H1 (cell line): Measurements from ENCODE around the gene FAM200B. TPM values are rescaled to one million over a fixed set of nuclear protein-coding genes. Genes with fewer than 3 reads are reported as not detected.

Experiments
- GTF2F1 ChIP-seq: IDR thresholded peaks from 2 replicates; pipeline ENCODE4 v1.6.1; 2012; ENCODE audit warnings: low read depth, low read length, improper control_type of control experiment, borderline replicate concordance
- JUN ChIP-seq: IDR thresholded peaks from 2 replicates; pipeline ENCODE4 v1.6.1; 2011; ENCODE audit warnings: low read depth, mild to moderate bottlenecking, improper control_type of control experiment, low read length
- RBBP5 ChIP-seq: IDR thresholded peaks from 2 replicates; pipeline ENCODE4 v1.7.1; 2012; ENCODE audit warnings: low read depth, mild to moderate bottlenecking, inconsistent platforms, low read length, moderate library complexity, borderline replicate concordance
- TAF1 ChIP-seq: IDR thresholded peaks from 2 replicates; pipeline ENCODE4 v1.6.1; 2011; ENCODE audit warnings: mild to moderate bottlenecking, low read depth, low read length
- polyA plus RNA-seq, 7 experiments: library from polyadenylated mRNA; depleted of rRNA in 3 of 7; stranded (reverse) in 5 of 7; unstranded in 2 of 7; fragments of >200 nt in 5 of 7; fragments of 200-250 nt in 2 of 7; gene quantifications; 1 replicate in 5 of 7; 2 replicates in 1 of 7; 4 replicates in 1 of 7; pipeline versions ENCODE4 v1.2.1 to v1.2.3, GENCODE V29; 2011 to 2013; ENCODE audit warnings: missing spikeins in 2 of 7, mixed read lengths in 2 of 7
- total RNA-seq: library from RNA; stranded (reverse); fragmentation: NEBNext Ultra II Directional; extraction: Animal tissue kit (Norgen Biotek cat#: 25700); gene quantifications from 2 replicates; pipeline ENCODE4 v1.2.1, GENCODE V29; 2021
- TF ChIP-seq, protein P1 (sequence below): IDR thresholded peaks from 2 replicates; pipeline ENCODE4 v1.6.1; 2011; ENCODE audit warnings: low read depth, mild to moderate bottlenecking, low read length; ENCODE audit not compliant: insufficient read depth

FAM200B gene
- total and polyA plus RNA-seq, 2 of the 8 experiments (the other 6 are each of a cell fraction or from before 2014, with no cell fraction given) = 10.7 to 23.7 TPM

DNA sequence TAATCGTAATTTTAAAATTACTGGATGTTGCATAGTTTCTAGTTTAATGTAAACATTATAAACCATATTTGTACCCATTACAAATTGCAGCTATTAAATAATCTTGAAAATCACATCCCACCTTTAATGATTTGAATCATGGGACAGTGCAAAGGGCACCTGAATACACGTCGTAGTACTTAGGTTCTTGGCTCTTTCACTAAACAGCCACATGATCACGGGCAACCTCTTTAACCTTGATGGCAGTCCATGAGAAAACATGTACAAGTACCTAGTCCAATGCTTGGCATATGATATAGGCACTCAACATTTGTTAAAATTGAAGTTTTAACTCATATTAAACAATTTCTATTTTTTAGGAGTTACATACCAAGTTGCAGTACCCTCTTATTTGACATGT, 14.6 kb upstream of the FAM200B start (continued):
- TF ChIP-seq GTF2F1 (no peak), RBBP5 (no peak), JUN (no peak), TAF1 (no peak)
- TF ChIP-seq, protein P1, sequence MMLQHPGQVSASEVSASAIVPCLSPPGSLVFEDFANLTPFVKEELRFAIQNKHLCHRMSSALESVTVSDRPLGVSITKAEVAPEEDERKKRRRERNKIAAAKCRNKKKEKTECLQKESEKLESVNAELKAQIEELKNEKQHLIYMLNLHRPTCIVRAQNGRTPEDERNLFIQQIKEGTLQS = no peak
- TF ChIP-seq, all 59 proteins: peak for 0
